Measurements from ENCODE around the gene ADAM8.

Gene ADAM8

DNA sequence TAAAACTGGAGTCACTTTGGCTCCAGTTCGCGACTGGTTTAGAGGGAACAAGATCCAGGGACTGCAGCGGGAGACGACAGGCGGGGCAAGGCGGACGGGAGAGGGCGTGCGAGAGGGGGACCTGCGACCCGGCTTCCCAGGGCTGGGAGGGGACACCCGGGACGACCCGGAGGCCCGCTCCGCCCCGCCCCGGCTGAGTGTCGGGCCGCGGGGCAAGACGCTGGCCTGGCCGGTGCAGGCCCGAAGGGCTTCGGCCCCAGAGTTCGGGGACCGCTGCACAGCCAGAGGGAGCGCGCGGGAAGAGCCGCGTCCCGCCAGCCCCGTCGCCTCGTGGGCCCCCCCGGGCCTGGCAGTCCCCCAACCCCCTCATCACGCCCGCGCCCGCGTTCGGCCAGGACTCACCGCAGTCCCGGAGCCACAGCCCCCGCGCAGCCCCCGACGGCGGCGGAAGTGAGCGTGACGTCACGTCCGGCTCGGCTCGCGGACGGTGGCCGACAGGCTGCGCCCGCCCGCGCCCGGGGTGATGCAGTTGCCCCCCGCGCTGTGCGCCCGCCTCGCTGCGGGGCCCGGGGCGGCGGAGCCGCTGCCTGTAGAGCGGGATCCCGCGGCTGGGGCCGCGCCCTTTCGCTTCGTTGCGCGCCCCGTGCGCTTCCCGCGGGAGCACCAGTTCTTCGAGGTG lies 31.9 kb upstream of the ADAM8 start, which contains the start of the genes TUBGCP2 and ZNF511:
Gene TUBGCP2 (minus strand): TSS at position 452 of the 679 bp plus-strand sequence. CDS start 5,931 bp downstream, outside the sequence.
Gene ZNF511 (plus strand): TSS at position 494 of the 679 bp plus-strand sequence. CDS start 30 bp downstream, at position 524.
- peak; percentile 87 to 90 for DNase-seq

DNA sequence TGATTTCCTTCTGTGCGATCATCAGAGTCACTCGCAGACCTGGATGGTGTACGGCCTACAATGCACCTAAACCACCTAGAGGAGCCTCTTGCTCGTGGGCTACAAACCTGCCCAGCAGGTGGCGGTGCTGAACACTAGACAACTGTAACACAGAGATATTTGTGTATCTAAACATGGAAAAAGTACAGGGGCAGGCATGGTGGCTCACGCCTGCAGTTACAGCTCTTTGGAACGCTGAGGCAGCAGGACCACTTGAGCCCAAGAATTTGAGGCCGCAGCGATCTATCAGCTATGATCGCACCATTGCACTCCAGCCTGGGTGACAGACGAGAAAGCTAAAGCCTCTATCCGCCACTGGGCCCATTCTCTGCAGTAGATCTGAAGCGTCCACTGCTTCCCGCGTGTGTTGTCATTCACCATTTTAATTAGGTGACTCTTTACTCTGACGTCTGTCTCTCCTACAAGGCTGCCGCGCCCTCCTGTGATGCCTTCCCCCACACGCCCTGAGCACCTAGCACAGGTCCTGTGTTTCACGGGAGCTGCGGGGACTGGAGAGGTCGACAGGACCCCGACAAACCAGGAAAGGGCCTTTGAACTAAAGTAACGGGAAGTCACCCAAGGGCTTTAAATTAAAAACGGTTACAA lies 31.2 kb upstream of the ADAM8 start:
- peak; percentile 87 to 89 for DNase-seq

DNA sequence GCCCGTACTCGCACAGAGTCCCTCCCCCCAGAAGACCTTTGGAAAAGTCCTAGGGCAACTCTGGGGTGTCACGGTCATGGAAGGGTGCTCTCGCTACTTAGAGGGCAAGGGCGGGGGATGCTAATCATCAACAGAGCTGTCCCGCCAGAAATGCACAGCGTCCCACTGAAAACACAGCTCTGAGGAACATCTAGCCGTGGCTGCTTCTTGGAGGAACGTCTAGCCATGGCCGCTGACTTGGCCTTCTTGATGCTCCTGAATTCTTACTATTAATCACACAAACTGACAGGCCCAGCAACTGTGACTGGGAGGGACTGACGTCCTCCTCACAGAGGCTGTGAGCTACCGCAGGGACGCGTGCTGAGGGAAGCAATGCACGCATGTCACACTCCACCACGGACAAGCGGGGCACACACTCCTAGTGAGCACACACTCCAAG lies 30.3 kb upstream of the ADAM8 start:
- no peak for DNase-seq

DNA sequence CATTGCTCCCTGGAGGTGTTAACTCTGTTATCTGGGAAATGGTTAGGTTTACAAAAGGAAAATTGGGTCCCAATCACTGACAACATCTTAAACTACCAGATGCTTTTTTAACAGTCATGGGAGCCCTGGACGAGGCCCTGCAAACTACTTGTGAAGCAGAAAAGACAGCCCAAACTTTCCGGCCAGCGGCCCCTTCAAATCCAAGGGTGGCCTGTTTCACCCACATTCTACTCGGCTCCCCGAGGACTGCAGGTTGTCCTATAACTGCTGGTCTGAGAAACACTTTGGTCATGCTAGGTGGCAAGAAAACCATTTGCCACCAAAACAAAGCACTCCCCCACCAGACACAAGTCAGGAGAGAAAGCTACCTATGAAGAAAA lies 29.4 kb upstream of the ADAM8 start:
- DNase-seq = no peak

DNA sequence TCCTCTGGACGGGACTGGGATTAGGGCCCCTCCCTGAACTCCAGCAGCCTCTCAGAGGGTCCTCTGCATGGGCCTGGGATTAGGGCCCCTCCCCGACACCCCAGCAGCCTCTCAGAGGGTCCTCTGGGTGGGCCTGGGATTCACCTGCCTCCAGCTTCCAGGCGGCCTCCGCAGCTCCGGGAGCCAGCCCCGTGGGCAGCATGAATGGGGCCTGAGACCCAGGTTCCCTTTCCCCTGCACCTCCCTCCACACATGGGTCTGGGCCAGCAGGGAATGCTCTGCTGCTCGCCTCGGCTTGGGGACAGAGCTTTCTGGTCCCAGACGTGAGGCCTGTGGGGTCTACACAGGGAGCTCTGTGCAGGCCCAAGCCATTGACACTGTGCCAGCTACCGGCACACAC lies 26.5 kb upstream of the ADAM8 start:
- no peak for DNase-seq

DNA sequence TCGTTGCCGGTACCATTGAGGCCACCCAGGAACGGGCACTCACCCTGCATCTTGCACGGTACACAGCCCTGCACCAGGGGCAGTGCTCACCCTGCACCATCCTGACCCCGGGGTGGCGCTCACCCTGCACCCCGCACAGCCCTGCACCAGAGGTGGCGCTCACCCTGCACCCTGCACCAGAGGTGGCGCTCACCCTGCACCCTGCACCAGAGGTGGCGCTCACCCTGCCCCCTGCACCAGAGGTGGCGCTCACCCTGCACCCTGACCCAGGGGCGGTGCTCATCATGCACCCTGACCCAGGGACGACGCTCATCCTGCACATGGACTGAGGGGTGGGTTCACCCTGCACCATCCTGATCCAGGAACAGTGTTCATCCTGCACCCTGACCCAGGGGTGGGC lies 25.6 kb upstream of the ADAM8 start:
- no peak for DNase-seq

DNA sequence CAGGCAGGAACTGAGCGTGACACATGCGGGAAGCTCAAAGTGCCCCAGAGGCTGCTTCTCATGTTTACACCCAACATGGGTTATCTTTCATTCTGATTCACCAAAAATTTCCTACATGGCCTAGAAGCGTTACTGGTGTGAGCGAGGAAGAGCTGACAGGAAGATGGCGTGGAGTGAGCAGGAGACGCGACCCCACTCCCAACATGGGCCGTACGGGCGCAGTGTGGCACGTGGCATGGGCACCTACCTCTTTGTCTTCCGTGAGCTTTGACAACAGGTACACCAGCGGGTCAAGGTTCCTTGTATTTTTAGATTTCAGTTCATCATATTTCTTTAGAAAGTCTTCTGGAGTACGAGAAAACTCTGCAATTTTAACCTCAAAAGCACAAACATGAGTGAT lies 23.1 kb upstream of the ADAM8 start:
- DNase-seq = no peak

DNA sequence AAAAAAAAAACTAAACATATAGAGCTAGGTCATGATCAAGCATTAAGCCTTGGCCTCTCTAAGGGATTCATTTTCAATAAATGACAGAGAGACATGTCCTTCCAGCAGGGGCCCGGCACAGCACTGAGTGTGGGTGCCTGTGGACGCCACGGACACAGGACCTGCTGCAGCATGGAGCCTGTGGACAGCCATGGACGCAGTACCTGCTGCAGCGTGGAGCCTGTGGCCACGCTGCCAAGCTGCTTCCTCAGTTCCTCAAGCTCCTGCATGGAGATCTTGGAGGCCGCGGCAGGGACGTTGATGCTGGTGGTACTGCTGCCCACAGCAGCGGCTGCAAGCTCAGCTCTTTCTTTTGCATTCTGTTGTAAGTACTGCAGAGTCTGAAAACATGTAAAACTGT lies 22.6 kb upstream of the ADAM8 start:
- no peak for DNase-seq

DNA sequence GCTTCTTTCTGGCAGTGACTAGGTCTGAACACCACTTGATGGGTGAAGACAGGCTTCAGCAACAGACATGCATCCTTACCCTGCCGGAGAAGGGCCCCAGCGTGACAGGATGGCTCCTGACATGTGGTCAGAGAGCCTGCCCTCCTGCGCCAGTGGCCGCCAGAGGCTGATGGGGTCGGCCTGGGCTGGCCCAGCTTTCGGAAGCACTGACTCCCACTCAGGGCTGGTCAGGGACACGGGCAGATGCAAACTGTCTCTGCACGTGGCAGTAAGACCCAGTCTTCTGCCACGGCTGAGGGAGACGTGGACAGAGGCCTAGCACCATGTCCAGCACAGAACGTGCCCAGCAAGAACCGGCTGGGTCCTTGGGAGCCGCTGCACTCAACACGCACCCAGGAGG lies 21.8 kb upstream of the ADAM8 start:
- DNase-seq = no peak

DNA sequence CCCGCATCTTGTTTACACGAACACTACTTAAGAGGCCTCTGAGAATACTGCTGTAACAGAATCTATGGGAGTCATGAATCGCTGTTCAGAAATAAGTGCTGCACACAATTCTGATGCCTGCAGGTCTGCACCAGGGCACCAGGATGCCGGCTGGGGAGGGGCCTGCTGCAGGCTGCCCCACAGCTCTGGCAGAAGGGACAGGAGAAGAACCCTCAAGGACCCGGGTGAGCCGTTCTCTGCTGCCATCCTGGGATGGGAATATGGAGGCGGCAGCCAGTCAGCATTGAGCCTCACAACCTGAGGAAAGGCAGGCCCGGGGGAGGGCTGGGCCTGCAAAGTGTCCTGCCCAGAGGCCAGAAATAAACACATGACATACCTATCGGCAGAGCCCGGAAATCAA lies 20.8 kb upstream of the ADAM8 start:
- DNase-seq = no peak

DNA sequence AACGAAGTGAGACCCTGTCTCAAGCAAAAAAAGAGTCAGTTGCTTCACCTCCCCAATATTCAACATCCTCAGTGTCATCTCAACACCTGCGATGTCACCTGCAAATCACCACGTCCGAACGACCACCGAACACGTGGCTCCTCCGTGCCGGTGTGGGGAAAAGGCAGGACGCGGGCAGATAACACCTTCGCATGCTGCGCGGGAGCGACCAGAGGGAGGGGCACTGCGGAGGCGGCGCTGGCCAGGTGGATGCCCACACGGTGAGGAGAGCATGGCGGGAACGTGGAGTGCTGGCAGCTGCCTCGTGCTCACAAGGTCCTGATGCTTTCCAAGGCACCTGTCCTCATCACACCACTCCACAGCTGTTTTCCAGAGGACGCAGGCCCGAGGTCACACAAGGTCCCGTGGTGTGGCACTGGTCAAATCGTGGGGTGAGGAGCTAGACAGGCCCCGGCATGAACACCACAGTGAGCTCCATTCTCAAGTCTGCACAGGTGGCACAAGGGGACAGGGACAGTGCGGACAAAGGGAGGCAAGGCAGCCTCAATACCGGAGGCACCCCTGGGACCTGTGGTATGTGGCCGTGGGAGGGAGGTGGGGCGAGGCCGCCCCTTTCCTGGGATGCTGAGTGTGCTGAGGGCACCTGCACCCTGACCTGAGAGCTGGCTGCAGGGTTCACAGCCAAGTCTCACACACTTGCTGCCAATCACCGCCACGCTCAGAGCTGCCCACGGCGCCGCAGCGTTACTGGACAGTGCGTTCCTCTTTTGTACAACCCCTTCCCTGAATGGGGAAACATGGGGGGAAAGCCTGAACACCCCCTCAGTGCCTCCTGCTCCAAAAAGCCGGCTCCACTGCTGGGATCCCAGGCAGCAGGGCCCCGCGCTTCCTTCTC lies 19.0 kb upstream of the ADAM8 start:
- DNase-seq = no peak

DNA sequence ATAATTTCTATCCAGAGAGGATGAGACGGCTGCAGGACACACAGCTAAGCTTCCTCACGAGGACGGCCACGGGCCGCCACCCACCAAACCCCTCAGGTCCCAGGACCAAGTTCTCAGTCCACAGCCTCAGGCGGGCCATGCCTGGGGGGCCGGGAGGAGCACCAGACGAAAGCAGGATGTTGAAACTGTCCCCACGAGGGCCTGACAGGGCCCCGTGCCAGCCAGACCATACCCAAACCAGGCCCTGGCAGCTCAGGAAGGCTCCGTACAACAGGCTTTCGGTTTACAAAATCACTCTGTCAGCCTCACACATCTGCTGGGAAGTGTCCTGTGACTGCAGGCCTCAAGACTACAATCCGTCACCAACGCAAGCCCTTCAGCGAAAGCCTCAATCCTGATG lies 17.5 kb upstream of the ADAM8 start:
- no peak for DNase-seq

DNA sequence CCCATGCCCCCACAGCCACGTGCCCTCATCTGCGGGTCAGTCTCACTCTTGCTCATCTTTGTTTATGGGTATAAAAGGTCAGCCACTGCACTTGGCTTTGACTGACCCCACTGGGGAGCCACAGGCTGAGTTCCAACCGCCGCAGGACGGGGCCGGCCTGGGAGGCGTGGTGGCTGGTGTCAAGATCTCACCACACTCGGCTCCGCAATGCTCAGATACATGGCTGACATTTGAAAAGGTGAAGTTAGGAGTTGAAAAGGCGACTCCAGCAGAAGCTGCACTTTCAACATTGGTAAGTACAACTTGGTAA lies 17.1 kb upstream of the ADAM8 start:
- DNase-seq = no peak

DNA sequence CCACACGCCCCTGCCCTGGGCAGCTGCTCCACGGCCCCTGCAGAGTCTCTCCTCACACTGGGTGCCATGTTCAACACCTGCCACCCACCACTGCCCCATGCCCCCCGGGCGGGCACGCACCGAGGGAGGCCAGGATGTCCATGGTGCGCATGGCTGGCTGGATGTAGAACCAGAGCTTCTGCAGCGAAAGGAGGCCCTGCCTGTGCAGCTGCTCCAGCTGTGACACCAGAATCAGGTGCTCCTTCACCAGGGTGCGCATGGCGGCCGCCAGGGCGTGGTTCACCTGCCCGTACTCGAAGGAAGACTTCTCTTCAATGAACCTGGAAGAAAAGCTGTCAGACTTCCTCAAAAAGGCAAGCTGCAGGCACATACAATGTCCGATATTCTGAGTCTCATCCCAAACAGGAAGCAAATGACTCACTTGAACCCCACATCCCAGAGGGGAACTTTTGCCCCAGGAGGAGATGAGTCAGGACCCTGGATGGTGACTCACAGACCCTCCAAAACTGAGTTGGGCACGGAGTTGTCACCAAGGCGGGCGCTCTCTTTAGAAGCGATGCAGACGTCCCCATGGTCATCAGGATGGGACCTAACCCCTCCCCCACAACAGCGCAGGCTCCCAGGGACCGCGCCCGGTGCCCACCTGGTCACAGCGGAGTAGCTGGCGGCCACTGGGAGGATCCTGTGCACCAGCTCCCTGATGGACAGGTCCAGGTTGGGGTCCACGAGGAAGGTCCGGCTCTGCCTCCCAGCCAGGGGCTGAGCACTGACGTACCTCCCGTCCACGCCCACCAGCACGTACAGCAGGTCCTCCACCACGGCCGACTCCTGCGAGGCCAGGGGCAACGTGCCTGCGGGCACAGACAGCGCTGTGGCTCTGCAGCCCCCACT lies 16.5 kb upstream of the ADAM8 start:
- peak in 1 of 2 donors; percentile 31 for DNase-seq

DNA sequence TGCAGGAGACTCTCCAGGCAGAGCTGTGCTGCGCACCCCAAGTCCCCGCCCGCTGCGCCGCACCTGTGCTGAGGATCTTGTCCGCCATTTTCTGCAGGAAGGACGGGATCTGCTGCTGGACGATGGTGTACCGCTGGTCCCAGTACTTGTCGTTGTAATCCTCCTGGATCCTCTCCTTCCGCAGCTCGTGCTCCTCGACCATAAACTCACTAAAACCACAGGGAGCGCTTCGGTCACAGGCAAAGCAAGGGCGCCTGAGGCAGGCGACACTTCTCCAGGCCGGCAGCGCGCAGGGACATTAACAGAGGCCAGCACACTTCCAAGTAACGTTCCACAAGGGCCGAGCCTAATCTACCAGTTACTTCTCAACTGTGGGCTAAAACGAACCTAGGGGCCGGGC lies 13.1 kb upstream of the ADAM8 start:
- no peak for DNase-seq

DNA sequence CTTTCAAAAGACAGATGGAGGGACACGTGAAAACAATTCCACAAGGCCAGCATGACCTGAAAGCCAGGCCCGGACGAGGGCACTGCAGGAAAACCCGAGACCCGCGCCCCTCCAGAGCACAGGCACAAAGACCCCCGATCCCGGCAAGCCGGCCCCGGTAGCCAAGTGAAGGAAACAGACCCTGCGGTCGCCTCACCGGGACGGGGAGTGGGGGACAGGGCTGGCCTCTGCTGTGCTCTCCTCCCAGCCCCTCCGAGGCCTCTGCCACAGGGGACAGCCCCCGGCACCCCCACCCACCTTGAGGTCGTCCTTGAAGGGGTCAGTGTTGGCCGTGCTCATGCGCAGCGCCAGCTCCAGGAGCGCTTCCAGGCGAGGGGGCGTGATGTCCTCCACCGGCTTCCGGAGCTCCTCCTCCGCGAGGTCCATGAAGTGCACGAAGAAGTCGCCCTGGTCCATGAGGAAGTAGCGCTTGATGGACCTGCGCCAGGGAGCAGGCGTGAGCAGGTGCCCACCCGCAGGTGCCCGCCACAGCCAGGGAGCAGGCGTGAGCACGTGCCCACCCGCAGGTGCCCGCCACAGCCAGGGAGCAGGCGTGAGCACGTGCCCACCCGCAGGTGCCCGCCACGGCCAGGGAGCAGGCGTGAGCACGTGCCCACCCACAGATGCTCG lies 11.3 kb upstream of the ADAM8 start:
- no peak for DNase-seq

DNA sequence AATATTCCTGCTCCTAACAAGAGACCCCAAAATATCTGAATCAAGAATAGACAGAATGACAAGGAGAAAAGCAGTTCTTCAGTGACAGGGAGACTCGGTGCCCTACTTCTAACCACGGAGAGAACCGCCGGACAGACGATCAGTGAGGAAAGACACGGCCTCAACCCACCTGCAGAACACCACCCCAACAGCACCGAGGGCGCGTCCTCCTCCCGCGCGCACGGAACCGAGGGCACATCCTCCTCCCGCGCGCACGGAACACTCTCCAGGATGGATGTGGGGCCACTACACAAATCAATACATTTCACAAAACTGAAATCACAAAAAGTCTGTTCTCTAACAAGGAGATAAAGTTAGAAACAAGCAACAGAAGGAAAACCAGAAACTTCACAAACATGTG lies 9.7 kb upstream of the ADAM8 start:
- no peak for DNase-seq

DNA sequence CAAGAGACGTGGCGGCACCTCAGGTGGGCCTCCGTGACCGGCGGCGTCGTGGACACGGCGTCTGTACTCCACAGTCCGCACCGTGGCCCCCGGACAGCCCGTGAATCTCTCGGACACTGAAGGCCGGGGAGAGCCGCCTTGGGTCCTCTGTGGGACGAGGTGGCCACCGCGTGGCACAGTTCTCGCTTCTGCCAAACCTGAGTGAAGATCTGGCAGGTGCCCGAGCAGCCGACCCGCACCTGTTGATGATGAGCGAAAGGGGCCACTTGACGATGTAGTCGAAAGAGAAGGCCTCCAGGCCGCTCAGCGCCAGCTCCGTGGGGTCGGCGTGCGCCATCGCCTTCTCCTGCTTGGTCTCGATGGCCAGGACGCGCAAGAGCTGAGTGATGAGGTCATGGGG lies 8.5 kb upstream of the ADAM8 start:
- no peak for DNase-seq

DNA sequence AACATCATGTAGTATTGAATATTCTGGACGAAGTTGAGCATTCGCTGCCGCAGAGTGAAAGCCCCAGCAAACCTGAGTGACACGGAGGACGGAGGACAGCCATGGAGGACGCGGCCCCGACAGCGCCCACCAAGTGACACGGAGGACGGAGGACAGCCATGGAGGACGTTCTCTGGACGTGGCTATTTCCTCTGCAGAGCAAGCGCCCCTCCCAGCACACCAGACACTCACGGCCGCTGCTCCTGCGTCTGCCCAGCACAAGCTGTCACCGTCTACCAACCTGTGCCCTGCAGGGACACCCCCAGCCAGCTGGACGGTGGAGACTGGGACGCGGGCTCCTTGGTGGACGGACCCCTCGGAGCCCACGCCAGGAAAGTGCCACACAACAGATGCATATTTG lies 7.3 kb upstream of the ADAM8 start:
- DNase-seq = no peak

DNA sequence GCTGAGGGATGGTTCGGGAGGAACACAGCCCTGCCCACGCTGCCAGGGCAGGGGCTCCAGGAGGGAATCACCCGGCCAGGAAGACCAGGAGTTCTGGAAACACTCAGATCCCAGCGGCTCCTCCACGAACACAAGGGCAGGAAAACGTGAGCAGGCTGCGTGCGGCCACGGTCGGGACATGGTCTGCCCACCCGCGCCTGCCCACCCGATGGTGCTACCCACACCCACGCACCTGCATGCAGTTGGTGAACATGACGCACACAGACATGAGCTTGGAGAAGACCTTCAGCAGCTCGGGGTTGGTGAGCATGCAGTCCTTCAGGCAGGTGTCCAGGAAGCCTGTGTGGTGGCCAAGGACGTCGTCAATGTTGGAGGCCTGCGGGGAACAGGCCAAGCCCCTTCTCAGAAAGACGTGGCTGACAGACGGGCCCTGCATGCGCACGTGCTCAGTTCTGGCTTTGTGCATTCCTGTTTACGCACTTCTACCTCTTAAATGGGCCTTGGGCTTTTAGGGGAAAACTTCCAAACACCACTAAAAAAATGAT lies 6.2 kb upstream of the ADAM8 start:
- DNase-seq = no peak

DNA sequence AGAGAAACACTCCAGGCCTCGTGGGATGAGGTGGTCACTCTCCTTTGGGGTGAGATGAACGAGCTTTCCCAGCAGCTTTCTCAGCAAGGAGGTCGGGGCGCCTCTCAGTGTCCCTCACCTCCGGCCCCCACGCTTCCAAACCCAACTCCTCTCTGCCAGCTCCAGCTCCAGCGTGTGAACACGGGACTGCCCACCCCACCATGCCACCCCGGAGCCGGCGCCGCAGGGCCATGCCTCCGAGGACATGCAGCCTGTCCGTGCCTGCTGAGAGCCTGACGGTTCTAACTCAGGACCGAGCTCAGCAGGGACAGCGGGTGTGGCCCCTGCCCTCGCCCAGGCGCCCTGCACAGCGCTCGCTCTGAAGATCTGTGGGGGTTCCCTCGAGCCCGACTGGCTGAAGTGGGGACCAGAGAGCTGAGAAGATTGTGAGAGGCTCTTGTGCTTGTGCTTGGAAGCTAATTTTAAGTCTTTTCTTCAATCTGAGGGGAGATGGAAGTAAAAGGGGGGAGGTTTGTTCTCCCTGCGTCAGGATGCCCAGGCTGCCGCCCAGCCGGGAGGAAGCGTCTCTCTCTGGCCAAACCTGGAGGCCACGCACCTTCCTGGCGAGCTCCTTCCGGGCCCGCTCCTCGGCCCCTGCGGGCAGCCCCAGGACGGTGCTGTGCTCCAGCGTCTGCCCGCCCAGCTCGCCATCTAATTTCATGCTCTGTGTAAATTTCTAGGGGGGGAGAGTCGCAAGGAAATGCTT lies 5.1 kb upstream of the ADAM8 start:
- no peak for DNase-seq
